ENCODE data around the gene LEPROT. TPM values are rescaled to one million over a fixed set of nuclear protein-coding genes. Genes with fewer than 3 reads are reported as not detected.

The LEPROT gene
- total RNA-seq, 3 donors from 2014 or later: 56.4 to 74.8 (median 56.6) TPM

DNA sequence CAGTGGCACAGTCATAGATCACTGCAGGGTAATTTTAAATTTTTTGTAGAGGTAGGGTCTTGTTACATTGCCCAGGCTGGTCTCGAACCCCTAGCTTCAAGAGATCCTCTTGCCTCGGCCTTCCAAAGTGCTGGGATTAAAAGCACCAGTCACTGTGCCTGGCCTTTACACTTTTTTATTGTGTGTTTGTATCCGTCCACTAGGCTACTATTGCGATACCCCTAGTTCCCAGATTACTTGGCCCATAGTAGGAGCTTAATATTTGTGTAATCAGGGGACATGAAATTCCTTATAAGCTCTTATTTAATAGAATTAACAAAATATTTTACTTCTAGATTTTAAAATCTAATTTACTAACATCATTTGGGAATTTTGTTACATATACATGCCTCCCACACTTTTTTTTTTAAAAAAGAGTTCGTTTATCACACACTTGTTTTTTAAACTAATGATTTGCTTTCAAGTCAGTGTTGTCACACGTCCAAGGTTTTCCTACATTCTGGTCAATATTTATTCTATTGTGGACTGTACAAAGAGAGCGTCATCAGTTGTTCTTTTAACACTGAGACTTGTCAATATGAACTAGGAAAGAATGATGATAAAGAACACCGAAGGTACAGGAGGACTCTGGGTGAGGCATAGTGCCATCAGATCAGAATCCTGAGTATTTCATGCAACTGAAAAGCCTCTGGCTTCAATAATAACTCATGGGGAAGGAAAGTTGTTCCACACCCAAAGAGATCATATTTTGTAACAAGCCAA, 63.7 kb downstream of the LEPROT start:
- TF ChIP-seq, protein P1, sequence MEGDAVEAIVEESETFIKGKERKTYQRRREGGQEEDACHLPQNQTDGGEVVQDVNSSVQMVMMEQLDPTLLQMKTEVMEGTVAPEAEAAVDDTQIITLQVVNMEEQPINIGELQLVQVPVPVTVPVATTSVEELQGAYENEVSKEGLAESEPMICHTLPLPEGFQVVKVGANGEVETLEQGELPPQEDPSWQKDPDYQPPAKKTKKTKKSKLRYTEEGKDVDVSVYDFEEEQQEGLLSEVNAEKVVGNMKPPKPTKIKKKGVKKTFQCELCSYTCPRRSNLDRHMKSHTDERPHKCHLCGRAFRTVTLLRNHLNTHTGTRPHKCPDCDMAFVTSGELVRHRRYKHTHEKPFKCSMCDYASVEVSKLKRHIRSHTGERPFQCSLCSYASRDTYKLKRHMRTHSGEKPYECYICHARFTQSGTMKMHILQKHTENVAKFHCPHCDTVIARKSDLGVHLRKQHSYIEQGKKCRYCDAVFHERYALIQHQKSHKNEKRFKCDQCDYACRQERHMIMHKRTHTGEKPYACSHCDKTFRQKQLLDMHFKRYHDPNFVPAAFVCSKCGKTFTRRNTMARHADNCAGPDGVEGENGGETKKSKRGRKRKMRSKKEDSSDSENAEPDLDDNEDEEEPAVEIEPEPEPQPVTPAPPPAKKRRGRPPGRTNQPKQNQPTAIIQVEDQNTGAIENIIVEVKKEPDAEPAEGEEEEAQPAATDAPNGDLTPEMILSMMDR (IDR thresholded peaks at IDR 0.05): no peak
- no peak for DNase-seq

More for the DNA sequence above, 63.7 kb downstream of the LEPROT start:
- Histone ChIP-seq H3K36me3 (ENCODE audit: low read depth) (no peaks in the 10 kb centered on the region), H3K4me1 (ENCODE audit: low read depth) (no peaks in the 10 kb centered on the region), H3K9me3 (no peaks in the 10 kb centered on the region), H3K4me3 (no peak overlapping the region)
- intact Hi-C loops (cut with DNase I, micrococcal nuclease): no loop called here
- ATAC-seq: no peak

Other genes with a start within 250 kb of the LEPROT start
- gene DNAJC6, start 111.1 kb upstream of the LEPROT start, total RNA-seq: 1 to 10 TPM; 1.6 to 9.6 (median 1.8) TPM
- 1 to 10 TPM; 2.6 to 7.5 (median 4.6) TPM for gene LEPR, start within 50 bp of the LEPROT start, total RNA-seq

All from mucosa of descending colon (tissue), 3 donors.